Stimulated activated CD4-positive, alpha-beta T cell treated with anti-CD3 and anti-CD28 coated beads, Interleukin-1b, Interleukin-23, amount 100 ng/mL, for 24 hours (primary cell): Measurements from ENCODE around the gene RFWD3.
"Not testable (repeated sequence)": the region's sequence is repeated elsewhere in the genome, so short reads cannot be mapped to it uniquely, and the experiment has no call there.

Source experiments
- DNase-seq, 4 experiments: peaks; one replicate each; pipeline ENCODE4 v3.0.0-alpha.2; 2020; ENCODE audit warnings: low read depth in 4 of 4, low spot score in 1 of 4

RFWD3 gene

GRCh38 chr16:74666010-74666421 is 661 bp downstream of the RFWD3 start:
- DNase-seq, result no peak

GRCh38 chr16:74661064-74661463 is 5.6 kb downstream of the RFWD3 start:
- DNase-seq, result no peak

GRCh38 chr16:74660383-74660782 is 6.3 kb downstream of the RFWD3 start:
- no peak for DNase-seq

- DNase-seq, result no peak
Observed at GRCh38 chr16:74659041-74659440, 7.6 kb downstream of the RFWD3 start.

- no peak for DNase-seq
Observed at GRCh38 chr16:74657870-74658642, 8.6 kb downstream of the RFWD3 start.

GRCh38 chr16:74654536-74655050 is 12.1 kb downstream of the RFWD3 start:
- DNase-seq, result no peak

GRCh38 chr16:74652883-74653282 is 13.8 kb downstream of the RFWD3 start:
- not testable (repeated sequence) for DNase-seq

- no peak for DNase-seq
Observed at GRCh38 chr16:74652249-74652648, 14.4 kb downstream of the RFWD3 start.

- DNase-seq, result no peak
Observed at GRCh38 chr16:74651841-74652240, 14.8 kb downstream of the RFWD3 start.

- no peak for DNase-seq
Observed at GRCh38 chr16:74650966-74651567, 15.6 kb downstream of the RFWD3 start.

GRCh38 chr16:74649839-74650504 is 16.7 kb downstream of the RFWD3 start:
- no peak for DNase-seq

GRCh38 chr16:74641969-74642368 is 24.7 kb downstream of the RFWD3 start:
- no peak for DNase-seq

GRCh38 chr16:74637742-74638453 is 28.8 kb downstream of the RFWD3 start:
- no peak for DNase-seq

- no peak for DNase-seq
Observed at GRCh38 chr16:74635303-74635702, 31.4 kb downstream of the RFWD3 start.

- no peak for DNase-seq
Observed at GRCh38 chr16:74633686-74634085, 33.0 kb downstream of the RFWD3 start.

- no peak for DNase-seq
Observed at GRCh38 chr16:74627506-74628220, 39.0 kb downstream of the RFWD3 start.

- DNase-seq, result no peak
Observed at GRCh38 chr16:74626741-74627416, 39.8 kb downstream of the RFWD3 start.

- no peak for DNase-seq
Observed at GRCh38 chr16:74625500-74626350, 41.0 kb downstream of the RFWD3 start.

- no peak for DNase-seq
Observed at GRCh38 chr16:74623839-74624235, 42.8 kb downstream of the RFWD3 start.
